Body of pancreas (tissue), 4 donors: ENCODE measurements around the gene RMRP.

ENCODE experiments used
- POLR2A ChIP-seq, 3 donors: fragments of 450-650 bp; IDR thresholded peaks; one replicate each; pipeline ENCODE4 v1.6.1; 2016; ENCODE audit warnings: antibody characterized with exemption in 3 of 3, mild to moderate bottlenecking in 2 of 3
- TF ChIP-seq, protein P1 (sequence below), 7 experiments: fragments of 450-650 bp in 4 of 7; fragments of 200-600 bp in 3 of 7; sonication (generic) in 3 of 7; IDR thresholded peaks; one replicate each; pipeline ENCODE4 v1.5.1; 2016 to 2019; ENCODE audit warnings: antibody characterized with exemption in 7 of 7

DNA sequence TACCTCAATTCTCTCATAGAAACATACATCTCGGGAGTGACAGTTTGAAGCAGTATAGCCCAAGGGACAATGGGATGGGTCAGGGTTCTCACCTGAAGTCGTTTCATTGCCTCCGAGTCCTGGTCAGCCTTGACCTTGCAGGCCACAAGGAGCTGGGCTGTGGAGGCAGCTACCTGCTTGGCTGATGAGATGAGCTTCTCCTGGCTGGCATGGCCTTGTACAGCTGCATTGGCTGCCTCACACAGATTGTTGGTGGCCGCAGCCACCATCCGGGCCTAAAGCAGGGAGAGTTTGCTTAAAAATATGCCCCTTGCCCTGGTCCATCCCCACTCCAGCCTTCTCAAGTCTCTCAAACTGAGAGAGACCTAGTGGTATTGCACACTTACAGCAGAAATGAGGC, 40.4 kb upstream of the RMRP start:
- TF ChIP-seq, protein P1, sequence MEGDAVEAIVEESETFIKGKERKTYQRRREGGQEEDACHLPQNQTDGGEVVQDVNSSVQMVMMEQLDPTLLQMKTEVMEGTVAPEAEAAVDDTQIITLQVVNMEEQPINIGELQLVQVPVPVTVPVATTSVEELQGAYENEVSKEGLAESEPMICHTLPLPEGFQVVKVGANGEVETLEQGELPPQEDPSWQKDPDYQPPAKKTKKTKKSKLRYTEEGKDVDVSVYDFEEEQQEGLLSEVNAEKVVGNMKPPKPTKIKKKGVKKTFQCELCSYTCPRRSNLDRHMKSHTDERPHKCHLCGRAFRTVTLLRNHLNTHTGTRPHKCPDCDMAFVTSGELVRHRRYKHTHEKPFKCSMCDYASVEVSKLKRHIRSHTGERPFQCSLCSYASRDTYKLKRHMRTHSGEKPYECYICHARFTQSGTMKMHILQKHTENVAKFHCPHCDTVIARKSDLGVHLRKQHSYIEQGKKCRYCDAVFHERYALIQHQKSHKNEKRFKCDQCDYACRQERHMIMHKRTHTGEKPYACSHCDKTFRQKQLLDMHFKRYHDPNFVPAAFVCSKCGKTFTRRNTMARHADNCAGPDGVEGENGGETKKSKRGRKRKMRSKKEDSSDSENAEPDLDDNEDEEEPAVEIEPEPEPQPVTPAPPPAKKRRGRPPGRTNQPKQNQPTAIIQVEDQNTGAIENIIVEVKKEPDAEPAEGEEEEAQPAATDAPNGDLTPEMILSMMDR (IDR thresholded peaks at IDR 0.05), result no peak
- TF ChIP-seq POLR2A (IDR thresholded peaks at IDR 0.05), result no peak
